K562 (cell line): Measurements from ENCODE around the gene MCRS1. TPM values are rescaled to one million over a fixed set of nuclear protein-coding genes. Genes with fewer than 3 reads are reported as not detected.
A peak's percentile ranks its signal among the peaks of the same experiment; 100 is the strongest.

Experiments used
- CBFA2T2 ChIP-seq: fragments of 450-650 bp; conservative IDR thresholded peaks from 2 replicates; pipeline ENCODE4 v1.6.1; 2017; ENCODE audit warnings: mild to moderate bottlenecking
- CSDE1 ChIP-seq, 2 experiments: fragments of 450-650 bp; IDR thresholded peaks; 2 replicates each; pipeline ENCODE4 v1.6.1; 2016; ENCODE audit warnings: mild to moderate bottlenecking in 1 of 2
- HCFC1 ChIP-seq: IDR thresholded peaks from 2 replicates; pipeline ENCODE4 v1.6.1; 2012; ENCODE audit warnings: low read depth, low read length, improper control_type of control experiment
- HIVEP1 ChIP-seq: fragments of 250-450 bp; sonication (Bioruptor Pico); IDR thresholded peaks from 2 replicates; pipeline ENCODE4 v1.4.0; 2020; ENCODE audit warnings: mild to moderate bottlenecking
- HNRNPH1 ChIP-seq: fragments of 200-400 bp; formaldehyde crosslinking; optimal IDR thresholded peaks from 2 replicates; pipeline ENCODE3; 2017; ENCODE audit warnings: low read depth, mild to moderate bottlenecking, low read length, moderate library complexity
- IRF1 ChIP-seq: sonication (generic); formaldehyde crosslinking; IDR thresholded peaks from 2 replicates; pipeline ENCODE4 v1.8.0; 2022; ENCODE audit warnings: missing genetic modification reagents, mild to moderate bottlenecking, borderline replicate concordance
- MTF1 ChIP-seq: fragments of 250-450 bp; sonication (Bioruptor Pico); IDR thresholded peaks from 2 replicates; pipeline ENCODE4 v1.9.0; 2021; ENCODE audit warnings: moderate library complexity, mild to moderate bottlenecking, inconsistent platforms, borderline replicate concordance
- NBN ChIP-seq: fragments of 450-650 bp; IDR thresholded peaks from 2 replicates; pipeline ENCODE4 v1.6.1; 2016; ENCODE audit warnings: low read depth, mild to moderate bottlenecking
- NCOA6 ChIP-seq: fragments of 450-650 bp; IDR thresholded peaks from 2 replicates; pipeline ENCODE4 v1.6.1; 2017; ENCODE audit warnings: mild to moderate bottlenecking
- NEUROD1 ChIP-seq: fragments of 150-350 bp; IDR thresholded peaks from 2 replicates; pipeline ENCODE4 v1.6.1; 2014; ENCODE audit warnings: borderline replicate concordance, low read length, low read depth; ENCODE audit not compliant: partially characterized antibody
- PTTG1 ChIP-seq: fragments of 450-650 bp; IDR thresholded peaks from 2 replicates; pipeline ENCODE4 v1.6.1; 2016; ENCODE audit warnings: low read depth, mild to moderate bottlenecking, missing genetic modification characterization, missing compliant biosample characterization
- SIN3B ChIP-seq: fragments of 450-650 bp; IDR thresholded peaks from 2 replicates; pipeline ENCODE4 v1.6.1; 2017; ENCODE audit warnings: low read depth, mild to moderate bottlenecking, moderate library complexity
- STAT5B ChIP-seq: fragments of 250-450 bp; sonication (Bioruptor Pico); IDR thresholded peaks from 2 replicates; pipeline ENCODE4 v1.8.0; 2021; ENCODE audit warnings: mild to moderate bottlenecking, inconsistent platforms
- TARDBP ChIP-seq: fragments of 450-650 bp; IDR thresholded peaks from 2 replicates; pipeline ENCODE4 v1.6.1; 2016
- VEZF1 ChIP-seq: fragments of 200-800 bp; sonication (Bioruptor generic); IDR thresholded peaks from 2 replicates; pipeline ENCODE4 v1.6.1; 2017; ENCODE audit warnings: missing genetic modification characterization, missing compliant biosample characterization
- ZFP30 ChIP-seq: fragments of 250-450 bp; sonication (Bioruptor Pico); IDR thresholded peaks from 2 replicates; pipeline ENCODE4 v1.8.0; 2022; ENCODE audit warnings: moderate library complexity, mild to moderate bottlenecking, inconsistent platforms, borderline replicate concordance
- ZNF140 ChIP-seq: fragments of 250-450 bp; sonication (Bioruptor Pico); IDR thresholded peaks from 2 replicates; pipeline ENCODE4 v1.8.0; 2021; ENCODE audit warnings: moderate library complexity, mild to moderate bottlenecking, inconsistent platforms
- ZNF217 ChIP-seq: sonication (generic); formaldehyde crosslinking; IDR thresholded peaks from 2 replicates; pipeline ENCODE4 v1.8.0; 2022; ENCODE audit warnings: mild to moderate bottlenecking, missing genetic modification reagents
- ZNF282 ChIP-seq: sonication (generic); formaldehyde crosslinking; IDR thresholded peaks from 2 replicates; pipeline ENCODE4 v1.8.1; 2023; ENCODE audit warnings: missing genetic modification reagents
- ZNF511 ChIP-seq: sonication (generic); formaldehyde crosslinking; IDR thresholded peaks from 2 replicates; pipeline ENCODE4 v1.8.0; 2022; ENCODE audit warnings: mild to moderate bottlenecking, missing genetic modification reagents
- polyA plus RNA-seq, 8 experiments: library from polyadenylated mRNA; depleted of rRNA in 4 of 8; stranded (reverse) in 5 of 8; unstranded in 3 of 8; fragments of >200 nt; fragmentation: Nextera tagmentation in 2 of 8; fragmentation: Illumina TruSeq in 1 of 8; extraction: Ambion mirVana in 2 of 8; extraction: Trizol in 1 of 8; gene quantifications; 2 replicates each; pipeline versions ENCODE4 v1.2.1 to v1.2.3, GENCODE V29; 2011 to 2014; ENCODE audit warnings: inconsistent platforms in 1 of 8, missing spikeins in 1 of 8
- total RNA-seq, 7 experiments: library from RNA; depleted of rRNA in 6 of 7; stranded (reverse); fragments of >200 nt in 6 of 7; fragmentation: Illumina TruSeq in 2 of 7; extraction: Trizol in 2 of 7; gene quantifications; 2 replicates each; pipeline versions ENCODE4 v1.2.1 to v1.2.3, GENCODE V29; 2011 to 2021; ENCODE audit warnings: low replicate concordance in 1 of 7

The MCRS1 gene
- total and polyA plus RNA-seq, 9 of the 15 experiments (the other 6 are each of a cell fraction or from before 2014, with no cell fraction given): 50.0 to 100 (median 73.2) TPM

- no peak for TF ChIP-seq HIVEP1 (CRISPR knock-in tag)
- no peak for TF ChIP-seq ZNF217
- TF ChIP-seq NCOA6: 0 out of 2 replicates have a peak, but pooled peaks have one; percentile 38
- no peak for TF ChIP-seq SIN3B
- TF ChIP-seq NBN: no peak
- peak in 1 of 2 experiments; percentile 49; a peak in 1 of 4 replicates for TF ChIP-seq CSDE1 (IDR thresholded peaks at IDR 0.05)
- TF ChIP-seq MTF1: no peak
- no peak for TF ChIP-seq STAT5B
- TF ChIP-seq NEUROD1: peak; percentile 62
- peak; percentile 74 for TF ChIP-seq VEZF1
- TF ChIP-seq IRF1 (CRISPR knock-in tag): no peak
- TF ChIP-seq ZNF282 (CRISPR knock-in tag): no peak
- no peak for TF ChIP-seq HNRNPH1
- TF ChIP-seq CBFA2T2: no peak
- TF ChIP-seq HCFC1: no peak
- TF ChIP-seq ZNF511 (CRISPR knock-in tag): no peak
- TF ChIP-seq TARDBP: no peak
- no peak for TF ChIP-seq ZNF140
- TF ChIP-seq ZFP30 (CRISPR knock-in tag): no peak
- no peak for TF ChIP-seq PTTG1
Measured at GRCh38 chr12:49538510-49539403, 29.2 kb downstream of the MCRS1 start, which contains the start of gene KCNH3 (continued).
